GM12873 (cell line): Measurements from ENCODE around the gene LMO7.

Source experiments
- CTCF ChIP-seq: IDR thresholded peaks from 2 replicates; pipeline ENCODE4 v1.5.1; 2012; ENCODE audit warnings: low read depth, mild to moderate bottlenecking, moderate library complexity, low read length, control low read depth; ENCODE audit not compliant: insufficient read depth; ENCODE audit errors: missing control alignments

The LMO7 gene

GRCh38 chr13:75612354-75612753 is 23.8 kb upstream of the LMO7 start:
- no peak for TF ChIP-seq CTCF

- TF ChIP-seq CTCF, result no peak
Measured at GRCh38 chr13:75617230-75617629, 18.9 kb upstream of the LMO7 start.

- no peak for TF ChIP-seq CTCF
Measured at GRCh38 chr13:75618308-75618707, 17.8 kb upstream of the LMO7 start.

GRCh38 chr13:75620020-75620419 is 16.1 kb upstream of the LMO7 start:
- no peak for TF ChIP-seq CTCF

- TF ChIP-seq CTCF, result no peak
Measured at GRCh38 chr13:75621147-75621546, 15.0 kb upstream of the LMO7 start.

GRCh38 chr13:75628801-75629200 is 7.3 kb upstream of the LMO7 start:
- TF ChIP-seq CTCF, result no peak

GRCh38 chr13:75633285-75633684 is 2.8 kb upstream of the LMO7 start:
- TF ChIP-seq CTCF, result no peak
